GM18507 (cell line): ENCODE results near the gene TNRC18.
A peak's percentile ranks its signal among the peaks of the same experiment; 100 is the strongest.

Experiments used
- DNase-seq: peaks from one replicate; pipeline ENCODE4 v3.0.0; 2011; ENCODE audit warnings: low read depth; ENCODE audit not compliant: insufficient read length; ENCODE audit errors: extremely low spot score
- FAIRE-seq: peaks from 2 replicates; lab custom pipeline; 2011; peaks lifted over from hg19 to GRCh38; lab: Jason Lieb, UNC

Gene TNRC18

DNA sequence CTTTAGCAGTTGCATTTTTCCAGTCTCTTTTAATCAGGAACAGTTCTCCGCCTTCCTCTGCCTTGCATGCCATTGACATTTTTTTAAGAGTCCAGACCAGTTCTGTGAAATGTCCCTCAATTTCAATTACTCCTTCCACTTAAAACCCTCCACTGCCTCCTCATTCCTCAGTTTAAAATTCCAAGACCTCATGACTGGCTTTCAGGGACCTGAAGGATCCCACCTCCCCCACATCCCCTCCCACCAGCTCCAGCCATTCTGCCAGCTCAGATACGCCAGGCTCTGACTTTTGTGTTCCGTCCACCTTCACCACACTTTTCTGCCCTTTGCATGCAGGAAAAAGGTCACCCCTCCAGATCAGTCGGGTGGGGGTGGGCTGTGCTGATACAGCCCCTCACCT lies 8.7 kb downstream of the TNRC18 start:
- DNase-seq (no peak), FAIRE-seq (no peak)

DNA sequence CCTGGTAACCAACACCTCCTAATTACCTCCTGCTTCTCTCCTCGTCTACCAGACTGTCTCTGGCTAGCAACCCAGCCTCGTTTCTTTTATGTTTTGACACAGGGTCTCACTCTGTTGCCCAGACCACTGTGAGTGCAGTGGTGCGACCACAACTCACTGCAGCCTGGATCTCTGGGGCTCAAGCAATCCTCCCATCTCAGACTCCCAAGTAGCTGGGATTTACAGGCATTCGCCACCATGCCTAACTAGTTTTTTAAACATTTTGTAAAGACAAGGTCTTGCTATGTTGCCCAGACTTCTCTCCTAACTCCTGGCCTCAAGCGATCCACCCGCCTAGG lies 10.2 kb downstream of the TNRC18 start:
- no peak for FAIRE-seq
- no peak for DNase-seq

GRCh38 chr7:5408777-5409176 lies 14.9 kb downstream of the TNRC18 start:
- FAIRE-seq (no peak), DNase-seq (no peak)

DNA sequence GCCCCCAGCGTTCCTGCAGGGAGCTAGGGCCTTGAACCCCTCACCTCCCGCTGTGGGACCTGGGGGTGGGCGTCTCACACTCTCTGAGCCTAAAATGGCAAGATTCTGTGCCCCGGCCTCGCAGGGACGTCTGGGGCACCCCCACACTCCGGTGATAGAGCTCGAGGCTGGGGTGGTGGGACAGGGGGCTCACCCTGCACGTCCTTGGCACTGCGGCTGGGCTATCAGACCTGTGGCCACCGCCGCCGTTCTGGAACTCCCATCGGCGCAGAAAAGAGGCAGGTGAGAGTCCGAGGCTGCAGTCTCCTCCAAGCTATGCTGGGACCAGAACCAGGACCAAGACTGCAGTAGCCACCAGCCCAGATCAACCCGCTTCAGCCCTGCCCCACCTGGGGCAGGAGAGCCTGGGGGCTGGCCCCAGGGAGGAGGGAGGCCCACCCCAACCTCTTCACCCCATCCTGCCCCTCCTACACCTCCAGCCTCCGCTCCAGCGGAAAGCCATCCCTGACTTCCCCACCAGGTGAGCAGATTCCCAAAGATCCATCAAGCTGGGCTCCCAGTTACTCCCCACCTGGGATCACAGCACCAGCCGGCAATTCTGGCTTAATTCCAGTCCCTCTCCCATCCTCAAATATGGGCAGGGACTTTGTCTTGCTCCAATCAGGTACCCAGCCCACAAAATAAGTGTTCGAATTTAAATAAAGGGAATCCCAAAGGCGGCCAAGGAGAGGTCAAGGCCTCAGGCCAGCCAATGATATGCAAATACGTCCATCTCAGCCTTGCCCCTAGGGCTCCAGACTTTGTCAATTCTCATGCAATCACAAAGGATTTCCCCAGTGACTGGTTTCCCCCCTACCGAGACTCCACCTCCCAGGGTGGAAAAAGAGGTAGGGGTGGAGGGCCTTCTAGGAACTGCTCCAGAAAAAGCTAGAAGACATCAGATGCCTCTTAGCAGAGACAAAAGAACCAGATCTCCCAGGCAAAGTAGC lies 16.4 kb downstream of the TNRC18 start:
- FAIRE-seq (no peak), DNase-seq (no peak)

DNA sequence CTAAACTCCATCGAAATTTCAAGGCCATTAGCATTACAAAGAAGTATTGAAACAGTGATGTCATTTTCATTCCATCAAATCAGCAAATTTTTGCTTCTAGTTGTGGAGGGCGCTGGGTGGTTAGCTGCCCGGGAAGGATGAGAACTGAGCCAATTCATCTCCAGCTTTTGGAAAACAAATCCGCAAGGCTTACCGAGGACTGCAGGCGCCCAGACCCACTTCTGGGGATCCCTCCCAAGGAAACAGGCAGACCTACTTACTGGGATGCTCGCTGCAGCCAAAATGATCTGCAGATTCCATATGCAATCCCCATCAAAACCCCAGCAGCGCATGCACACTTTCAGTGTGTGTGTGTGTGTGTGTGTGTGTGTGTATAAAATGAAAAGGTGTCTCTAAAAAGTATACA lies 19.2 kb downstream of the TNRC18 start:
- DNase-seq, result no peak
- no peak for FAIRE-seq

DNA sequence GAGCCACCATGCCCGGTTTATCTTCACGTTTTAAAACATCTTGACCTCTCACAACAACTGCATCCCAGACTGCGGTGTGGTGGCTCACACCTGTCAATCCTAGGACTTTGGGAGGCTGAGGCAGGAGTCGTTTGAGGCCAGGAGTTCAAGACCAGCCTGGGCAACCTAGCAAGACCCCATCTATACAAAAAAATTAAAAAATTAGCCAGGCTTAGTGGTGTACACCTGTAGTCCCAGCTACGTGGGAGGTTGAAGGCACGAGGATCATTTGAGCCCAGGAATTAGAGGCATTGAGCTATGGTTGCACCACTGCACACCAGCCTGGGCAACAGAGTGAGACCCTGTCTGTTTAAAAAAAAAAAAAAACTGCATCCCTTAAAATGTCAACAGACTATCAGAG lies 20.2 kb downstream of the TNRC18 start:
- DNase-seq, result no peak
- no peak for FAIRE-seq

DNA sequence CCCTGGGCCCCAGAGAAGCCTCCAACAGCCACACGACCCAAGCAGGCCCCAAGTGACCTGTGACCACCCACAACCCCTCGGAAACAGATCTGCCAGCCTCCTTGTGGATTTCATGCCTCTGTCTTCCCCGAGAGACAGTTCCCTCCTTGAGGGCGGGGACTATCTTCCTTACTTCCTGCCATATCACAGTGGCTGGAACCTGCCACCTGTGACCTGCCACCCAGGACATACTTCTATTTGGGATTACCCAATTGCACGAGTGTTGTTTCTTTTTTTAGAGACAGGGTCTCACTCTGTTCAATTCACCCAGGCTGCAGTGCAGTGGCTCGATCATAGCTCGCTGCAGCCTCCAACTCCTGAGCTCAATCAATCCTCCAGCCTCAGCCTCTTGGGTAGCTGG lies 25.9 kb downstream of the TNRC18 start:
- FAIRE-seq (no peak), DNase-seq (no peak)

- peak; percentile 94 for FAIRE-seq
- peak; percentile 89 for DNase-seq
Observed at GRCh38 chr7:5396999-5397663, 26.5 kb downstream of the TNRC18 start.

DNA sequence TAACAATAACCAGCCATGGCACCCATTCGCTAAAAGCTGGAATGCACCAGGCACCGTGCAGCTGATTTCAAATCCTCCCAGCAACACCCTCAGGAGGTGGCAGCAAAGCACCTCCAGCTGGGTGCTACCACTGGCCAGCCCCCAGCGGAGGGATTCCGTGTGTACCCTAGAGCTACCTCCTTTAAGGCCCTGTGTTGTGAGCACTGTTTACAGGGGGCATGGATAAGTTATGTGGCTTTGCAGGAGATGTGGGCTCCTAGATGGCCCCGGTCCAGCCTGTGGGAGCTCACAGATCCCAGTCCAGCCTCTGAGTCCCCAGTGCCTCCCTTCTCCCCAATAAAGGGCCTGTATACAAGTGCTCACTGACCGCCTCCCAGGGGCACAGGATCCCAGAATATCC lies 27.1 kb downstream of the TNRC18 start:
- peak; percentile 46 for DNase-seq
- FAIRE-seq, result peak; percentile 71

GRCh38 chr7:5395246-5395645 lies 28.4 kb downstream of the TNRC18 start:
- FAIRE-seq (no peak), DNase-seq (no peak)

- FAIRE-seq (no peak), DNase-seq (no peak)
Observed at GRCh38 chr7:5394264-5395105, 29.1 kb downstream of the TNRC18 start.

- DNase-seq, result no peak
- no peak for FAIRE-seq
Observed at GRCh38 chr7:5393748-5394147, 29.9 kb downstream of the TNRC18 start.

GRCh38 chr7:5393328-5393727 lies 30.3 kb downstream of the TNRC18 start:
- DNase-seq (no peak), FAIRE-seq (no peak)

DNA sequence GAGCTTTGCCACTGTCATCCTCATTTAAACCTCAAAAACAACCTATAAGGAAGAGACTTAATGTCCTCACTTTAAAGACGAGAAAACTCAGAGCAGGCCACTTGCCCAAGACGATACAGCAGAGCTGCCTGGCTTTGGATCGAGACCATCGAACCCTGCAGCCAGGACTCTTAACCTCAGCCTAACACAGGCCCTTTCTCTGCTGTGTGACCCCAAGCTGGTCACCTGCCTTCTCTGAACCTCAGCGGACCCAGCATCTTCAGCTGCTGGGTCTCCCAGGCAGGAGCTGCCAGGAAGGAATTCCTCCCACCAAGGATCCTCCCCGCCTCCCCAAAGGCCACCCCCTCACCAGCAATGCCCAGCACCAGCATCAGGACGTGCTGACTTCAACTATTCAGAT lies 32.7 kb downstream of the TNRC18 start:
- FAIRE-seq, result no peak
- DNase-seq, result no peak

DNA sequence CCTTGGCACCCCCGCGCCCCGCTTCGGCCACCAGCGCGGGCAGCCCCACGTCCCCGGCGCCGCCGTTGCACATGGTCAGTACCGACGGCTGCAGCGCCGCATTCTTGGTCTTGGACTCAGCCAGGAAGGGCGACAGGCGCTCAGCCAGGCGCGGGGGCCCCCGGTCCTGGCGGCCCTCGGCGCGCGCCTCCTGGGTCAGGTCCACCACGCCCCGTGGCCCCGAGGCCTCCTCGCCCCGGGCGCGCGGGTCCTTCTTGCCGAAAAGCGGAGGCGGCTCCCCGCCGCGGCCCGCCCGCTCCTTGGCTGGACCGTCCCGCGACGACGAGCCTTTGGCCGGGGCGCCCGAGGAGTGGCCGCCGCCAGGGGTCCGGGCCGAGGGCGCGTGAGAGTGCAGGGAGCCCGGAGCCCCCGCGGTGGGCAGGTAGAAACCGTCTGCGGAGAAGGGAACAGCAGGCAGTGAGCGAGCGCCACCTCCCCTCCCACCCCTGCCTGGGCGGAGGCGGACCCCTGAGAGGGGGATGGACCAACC lies 34.7 kb downstream of the TNRC18 start:
- FAIRE-seq (no peak), DNase-seq (no peak)

DNA sequence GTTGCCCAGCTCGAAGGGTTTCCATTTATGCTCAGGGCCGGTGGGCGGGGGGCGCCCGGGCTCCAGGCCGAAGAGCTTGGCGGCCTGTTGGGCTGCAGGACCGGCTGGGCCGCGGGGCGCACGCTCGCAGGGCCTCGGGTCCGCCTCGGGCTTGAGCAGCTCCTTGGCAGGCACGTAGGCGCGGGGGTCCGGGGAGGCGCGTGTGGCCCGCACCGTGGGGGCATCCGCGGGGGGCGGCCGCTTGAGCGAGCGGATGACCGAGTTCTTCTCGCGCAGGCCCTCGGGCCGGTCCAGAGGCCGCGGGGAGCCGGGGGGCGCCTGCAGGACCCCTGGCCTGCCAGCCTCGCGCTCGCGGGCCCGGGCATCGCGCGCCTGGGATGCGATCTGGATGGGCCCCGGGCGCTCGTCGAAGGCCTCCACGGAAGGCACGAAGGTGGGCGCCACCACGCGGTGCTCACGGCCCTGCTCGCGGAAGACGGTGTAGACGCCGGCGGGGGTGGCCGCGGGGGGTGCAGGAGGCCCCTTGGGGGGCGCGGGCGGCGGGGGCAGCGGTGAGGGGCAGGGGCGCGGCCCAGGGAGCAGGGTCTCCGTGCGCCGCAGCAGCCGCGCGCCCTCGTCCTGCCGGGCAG lies 35.2 kb downstream of the TNRC18 start:
- DNase-seq (no peak), FAIRE-seq (no peak)

GRCh38 chr7:5387711-5388245 lies 35.9 kb downstream of the TNRC18 start:
- DNase-seq, result no peak
- no peak for FAIRE-seq

DNA sequence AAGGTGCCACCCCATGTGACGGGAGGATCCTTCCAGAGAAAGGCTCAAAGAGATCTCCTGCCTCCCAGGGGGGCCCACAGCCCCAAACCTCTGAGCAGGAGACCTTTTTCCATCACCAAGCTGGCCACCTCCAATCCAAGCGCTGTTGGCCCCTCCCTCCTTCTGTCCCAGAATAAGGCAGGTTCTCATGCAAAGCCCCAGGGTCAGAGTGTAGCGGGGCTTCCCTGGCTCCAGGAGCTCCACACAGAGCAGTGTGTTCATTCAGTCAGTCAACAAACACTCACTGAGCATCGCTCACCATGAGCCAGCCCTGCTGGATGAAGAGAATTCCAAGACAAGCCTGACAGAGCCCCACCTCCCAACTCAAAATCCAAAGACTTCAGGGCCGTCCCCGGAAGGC lies 39.0 kb downstream of the TNRC18 start:
- FAIRE-seq (no peak), DNase-seq (no peak)
